ENCODE measurements around the gene SIGLEC10.

Gene SIGLEC10

GRCh38 chr19:51377422-51377821, 40.0 kb downstream of the SIGLEC10 start:
- DNase-seq (ENCODE audit: insufficient read length, low spot score) (no peak), FAIRE-seq (no peak)
- TF ChIP-seq SPI1 (IDR thresholded peaks at IDR 0.05; ENCODE audit: low read depth, low read length) (no peak), POLR2AphosphoS5 (IDR thresholded peaks at IDR 0.05; ENCODE audit: low read depth, low read length) (no peak), POLR2A (IDR thresholded peaks at IDR 0.05; ENCODE audit: low read depth, low read length) (no peak), POU2F2 (IDR thresholded peaks at IDR 0.05; ENCODE audit: low read depth, low read length) (no peak), TAF1 (IDR thresholded peaks at IDR 0.05; ENCODE audit: low read depth, low read length) (no peak), PAX5 (IDR thresholded peaks at IDR 0.05; ENCODE audit: insufficient read depth, low read length, severe bottlenecking) (no peak)

- TF ChIP-seq POU2F2 (IDR thresholded peaks at IDR 0.05; ENCODE audit: low read depth, low read length) = no peak
- TF ChIP-seq PAX5 (IDR thresholded peaks at IDR 0.05; ENCODE audit: insufficient read depth, low read length, severe bottlenecking) = no peak
- no peak for TF ChIP-seq TAF1 (IDR thresholded peaks at IDR 0.05; ENCODE audit: low read depth, low read length)
- TF ChIP-seq SPI1 (IDR thresholded peaks at IDR 0.05; ENCODE audit: low read depth, low read length) = no peak
- TF ChIP-seq POLR2A (IDR thresholded peaks at IDR 0.05; ENCODE audit: low read depth, low read length) = no peak
- TF ChIP-seq POLR2AphosphoS5 (IDR thresholded peaks at IDR 0.05; ENCODE audit: low read depth, low read length) = no peak
- no peak for DNase-seq (ENCODE audit: insufficient read length, low spot score)
- peak; percentile 23 for FAIRE-seq
Measured at GRCh38 chr19:51375504-51376221, 41.8 kb downstream of the SIGLEC10 start.

GRCh38 chr19:51372649-51373504, 44.6 kb downstream of the SIGLEC10 start, which contains the start of gene NKG7:
Gene NKG7, minus strand, starts transcription at chr19:51372654. Its CDS starts 119 bp downstream, at chr19:51372535.
- TF ChIP-seq POLR2A (IDR thresholded peaks at IDR 0.05; ENCODE audit: low read depth, low read length) (no peak; the same call in 1 of the 2 replicates), SPI1 (IDR thresholded peaks at IDR 0.05; ENCODE audit: low read depth, low read length) (peak; percentile 67), POLR2AphosphoS5 (IDR thresholded peaks at IDR 0.05; ENCODE audit: low read depth, low read length) (no peak), PAX5 (IDR thresholded peaks at IDR 0.05; ENCODE audit: insufficient read depth, low read length, severe bottlenecking) (no peak), TAF1 (IDR thresholded peaks at IDR 0.05; ENCODE audit: low read depth, low read length) (peak; percentile 28; the same call in 1 of the 2 replicates), POU2F2 (IDR thresholded peaks at IDR 0.05; ENCODE audit: low read depth, low read length) (peak; percentile 56; the same call in 1 of the 2 replicates)
- no peak for DNase-seq (ENCODE audit: insufficient read length, low spot score)
- peak; percentile 91 for FAIRE-seq

- TF ChIP-seq POLR2AphosphoS5 (IDR thresholded peaks at IDR 0.05; ENCODE audit: low read depth, low read length) = no peak
- no peak for TF ChIP-seq PAX5 (IDR thresholded peaks at IDR 0.05; ENCODE audit: insufficient read depth, low read length, severe bottlenecking)
- TF ChIP-seq POU2F2 (IDR thresholded peaks at IDR 0.05; ENCODE audit: low read depth, low read length) = no peak
- TF ChIP-seq POLR2A (IDR thresholded peaks at IDR 0.05; ENCODE audit: low read depth, low read length) = no peak
- TF ChIP-seq SPI1 (IDR thresholded peaks at IDR 0.05; ENCODE audit: low read depth, low read length) = no peak
- no peak for TF ChIP-seq TAF1 (IDR thresholded peaks at IDR 0.05; ENCODE audit: low read depth, low read length)
- FAIRE-seq = peak; percentile 40
- DNase-seq (ENCODE audit: insufficient read length, low spot score) = no peak
Measured at GRCh38 chr19:51372021-51372648, 45.3 kb downstream of the SIGLEC10 start.

- no peak for TF ChIP-seq TAF1 (IDR thresholded peaks at IDR 0.05; ENCODE audit: low read depth, low read length)
- FAIRE-seq (no peak), DNase-seq (ENCODE audit: insufficient read length, low spot score) (no peak)
Measured at GRCh38 chr19:51371186-51371690, 46.2 kb downstream of the SIGLEC10 start.

GRCh38 chr19:51370230-51370629, 47.2 kb downstream of the SIGLEC10 start:
- no peak for TF ChIP-seq PAX5 (IDR thresholded peaks at IDR 0.05; ENCODE audit: insufficient read depth, low read length, severe bottlenecking)
- no peak for TF ChIP-seq SPI1 (IDR thresholded peaks at IDR 0.05; ENCODE audit: low read depth, low read length)
- no peak for TF ChIP-seq POLR2A (IDR thresholded peaks at IDR 0.05; ENCODE audit: low read depth, low read length)
- no peak for TF ChIP-seq POLR2AphosphoS5 (IDR thresholded peaks at IDR 0.05; ENCODE audit: low read depth, low read length)
- TF ChIP-seq POU2F2 (IDR thresholded peaks at IDR 0.05; ENCODE audit: low read depth, low read length) = no peak
- no peak for TF ChIP-seq TAF1 (IDR thresholded peaks at IDR 0.05; ENCODE audit: low read depth, low read length)
- no peak for DNase-seq (ENCODE audit: insufficient read length, low spot score)
- FAIRE-seq = no peak

GRCh38 chr19:51368366-51369282, 48.8 kb downstream of the SIGLEC10 start, which contains the start of gene CLDND2:
Gene CLDND2, minus strand, starts transcription at chr19:51369003. Its CDS starts 426 bp downstream, at chr19:51368577.
- DNase-seq (ENCODE audit: insufficient read length, low spot score) (no peak), FAIRE-seq (no peak)
- TF ChIP-seq POLR2A (IDR thresholded peaks at IDR 0.05; ENCODE audit: low read depth, low read length) (no peak), PAX5 (IDR thresholded peaks at IDR 0.05; ENCODE audit: insufficient read depth, low read length, severe bottlenecking) (no peak), TAF1 (IDR thresholded peaks at IDR 0.05; ENCODE audit: low read depth, low read length) (no peak), POLR2AphosphoS5 (IDR thresholded peaks at IDR 0.05; ENCODE audit: low read depth, low read length) (no peak), POU2F2 (IDR thresholded peaks at IDR 0.05; ENCODE audit: low read depth, low read length) (peak; percentile 28; the same call in 1 of the 2 replicates), SPI1 (IDR thresholded peaks at IDR 0.05; ENCODE audit: low read depth, low read length) (no peak)

Data from GM12891 (cell line).